Transverse colon (tissue), 3 donors: ENCODE measurements around the gene CDK17.

Source experiments
- POLR2A ChIP-seq: fragments of 450-650 bp; IDR thresholded peaks from one replicate; pipeline ENCODE4 v1.6.1; 2016; ENCODE audit warnings: antibody characterized with exemption, mild to moderate bottlenecking, moderate library complexity
- POLR2AphosphoS5 ChIP-seq, 3 donors: sonication (generic); formaldehyde crosslinking; IDR thresholded peaks; one replicate each; pipeline ENCODE4 v1.6.1; 2016; ENCODE audit warnings: antibody characterized with exemption in 3 of 3

DNA sequence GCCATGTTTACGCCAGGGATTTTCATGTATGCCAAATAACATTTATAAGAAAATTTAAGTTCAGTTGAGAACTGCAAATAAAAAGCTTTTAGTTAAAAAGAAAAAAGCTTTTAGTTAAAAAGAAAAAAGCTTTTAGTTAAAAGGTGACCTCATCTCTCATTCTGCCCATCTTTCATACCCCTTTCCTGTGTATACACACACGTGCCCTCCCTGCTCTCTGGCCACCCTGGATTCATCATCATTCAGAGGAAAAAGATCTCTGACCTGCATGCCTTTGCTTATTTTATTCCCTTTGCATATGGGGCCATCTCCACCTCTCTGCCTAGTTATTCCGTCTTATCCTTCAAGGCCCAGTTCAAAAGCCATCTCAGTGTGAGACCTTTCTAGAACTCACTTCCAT, 38.1 kb upstream of the CDK17 start:
- TF ChIP-seq POLR2A (no peak), POLR2AphosphoS5 (IDR thresholded peaks at IDR 0.05) (no peak)
